Measurements from ENCODE around the gene RPS6KC1. TPM values are rescaled to one million over a fixed set of nuclear protein-coding genes. Genes with fewer than 3 reads are reported as not detected.

Gene RPS6KC1
- total RNA-seq, 5 donors from 2014 or later (not counting 1 experiment from before 2014, with no cell fraction given) = 11.0 to 12.8 (median 11.7) TPM

- Histone ChIP-seq H3K4me1 (ENCODE audit: control insufficient read depth in 1 of 2, extremely low read depth in 1 of 2, insufficient read depth in 2 of 2, low read length in 2 of 2) (no peaks in the 10 kb centered on the region), H3K27me3 (replicated peaks in 1 of 2; ENCODE audit: control insufficient read depth in 2 of 2, extremely low read depth in 1 of 2, insufficient read depth in 2 of 2, low read length in 1 of 2) (no peaks in the 10 kb centered on the region), H3K27ac (ENCODE audit: low read length) (no peak overlapping the region), H3K36me3 (ENCODE audit: control insufficient read depth in 2 of 2, extremely low read depth in 1 of 2, insufficient read depth in 1 of 2, low read length in 1 of 2) (peaks cover 4% of the 10 kb centered on the region in 2 donors), H3K4me3 (ENCODE audit: control insufficient read depth in 1 of 2, extremely low read depth in 1 of 2, low read length in 1 of 2) (no peak overlapping the region), H3K9me3 (no peaks in the 10 kb centered on the region)
- Mint-ChIP-seq H3K4me3 (no peak overlapping the region), H3K27ac (no peak overlapping the region), H3K9me3 (no peaks in the 10 kb centered on the region), H3K36me3 (peaks cover 25% of the 10 kb centered on the region), H3K27me3 (no peaks in the 10 kb centered on the region), H3K4me1 (peaks cover 0 to 4% (median 2%) of the 10 kb centered on the region in 3 donors)
- WGBS (ENCODE audit: insufficient coverage) = 96% methylated on average over 4 of the region's 4 CpGs
- POLR2A ChIA-PET = no interaction called here
- no peak for DNase-seq
- no peak for ATAC-seq (replicated peaks in 1 of 4)
- CTCF ChIA-PET = no interaction called here
Measured at GRCh38 chr1:213231795-213232231, 180.8 kb downstream of the RPS6KC1 start.

- WGBS (ENCODE audit: insufficient coverage) = no CpG with 5 or more reads among the region's 1 CpG
- H3K36me3 Mint-ChIP-seq = peaks cover 36% of the 10 kb centered on the region
- Histone ChIP-seq H3K27ac (ENCODE audit: low read length) (no peak overlapping the region), H3K4me1 (ENCODE audit: control insufficient read depth in 1 of 2, extremely low read depth in 1 of 2, insufficient read depth in 2 of 2, low read length in 2 of 2) (no peaks in the 10 kb centered on the region), H3K27me3 (replicated peaks in 1 of 2; ENCODE audit: control insufficient read depth in 2 of 2, extremely low read depth in 1 of 2, insufficient read depth in 2 of 2, low read length in 1 of 2) (no peaks in the 10 kb centered on the region), H3K4me3 (ENCODE audit: control insufficient read depth in 1 of 2, extremely low read depth in 1 of 2, low read length in 1 of 2) (no peak overlapping the region), H3K36me3 (ENCODE audit: control insufficient read depth in 2 of 2, extremely low read depth in 1 of 2, insufficient read depth in 1 of 2, low read length in 1 of 2) (no peaks in the 10 kb centered on the region), H3K9me3 (no peaks in the 10 kb centered on the region)
- no peak overlapping the region for H3K27ac Mint-ChIP-seq
- DNase-seq (no peak), ATAC-seq (replicated peaks in 1 of 4) (no peak)
- H3K4me3 Mint-ChIP-seq = no peak overlapping the region
- H3K27me3 Mint-ChIP-seq = no peaks in the 10 kb centered on the region
- ChIA-PET POLR2A (no interaction called here), CTCF (interaction anchor here (0.6 to 1.1 kb wide), 2 partner anchors 613 to 1089 kb away, joined by 3 to 4 read pairs; no protein-coding TSS in a partner anchor)
- no peaks in the 10 kb centered on the region for H3K4me1 Mint-ChIP-seq
- H3K9me3 Mint-ChIP-seq = no peaks in the 10 kb centered on the region
Measured at GRCh38 chr1:213242883-213243282, 191.8 kb downstream of the RPS6KC1 start.

- Histone ChIP-seq H3K9me3 (no peaks in the 10 kb centered on the region), H3K27ac (ENCODE audit: low read length) (no peak overlapping the region), H3K4me1 (ENCODE audit: control insufficient read depth in 1 of 2, extremely low read depth in 1 of 2, insufficient read depth in 2 of 2, low read length in 2 of 2) (no peaks in the 10 kb centered on the region), H3K4me3 (ENCODE audit: control insufficient read depth in 1 of 2, extremely low read depth in 1 of 2, low read length in 1 of 2) (no peak overlapping the region), H3K36me3 (ENCODE audit: control insufficient read depth in 2 of 2, extremely low read depth in 1 of 2, insufficient read depth in 1 of 2, low read length in 1 of 2) (no peaks in the 10 kb centered on the region), H3K27me3 (replicated peaks in 1 of 2; ENCODE audit: control insufficient read depth in 2 of 2, extremely low read depth in 1 of 2, insufficient read depth in 2 of 2, low read length in 1 of 2) (no peaks in the 10 kb centered on the region)
- peaks cover 43% of the 10 kb centered on the region for H3K36me3 Mint-ChIP-seq
- ATAC-seq (replicated peaks in 1 of 4) (no peak), DNase-seq (peak in 9 of 35 experiments; percentile 2 to 60 (median 9))
- H3K27ac Mint-ChIP-seq = no peak overlapping the region
- no peaks in the 10 kb centered on the region for H3K9me3 Mint-ChIP-seq
- no peak overlapping the region for H3K4me3 Mint-ChIP-seq
- no peaks in the 10 kb centered on the region for H3K4me1 Mint-ChIP-seq
- no CpG with 5 or more reads among the region's 3 CpGs for WGBS (ENCODE audit: insufficient coverage)
- CTCF ChIA-PET = interaction anchor here (0.6 to 1.2 kb wide), 4 partner anchors 12 to 1513 kb away, joined by 3 to 6 read pairs (median 4); no protein-coding TSS in a partner anchor
- POLR2A ChIA-PET = no interaction called here
- H3K27me3 Mint-ChIP-seq = no peaks in the 10 kb centered on the region
Measured at GRCh38 chr1:213244664-213245091, 193.6 kb downstream of the RPS6KC1 start.

- POLR2A ChIA-PET = no interaction called here
- Histone ChIP-seq H3K27ac (ENCODE audit: low read length) (no peak overlapping the region), H3K4me1 (ENCODE audit: control insufficient read depth in 1 of 2, extremely low read depth in 1 of 2, insufficient read depth in 2 of 2, low read length in 2 of 2) (no peaks in the 10 kb centered on the region), H3K36me3 (ENCODE audit: control insufficient read depth in 2 of 2, extremely low read depth in 1 of 2, insufficient read depth in 1 of 2, low read length in 1 of 2) (no peaks in the 10 kb centered on the region), H3K4me3 (ENCODE audit: control insufficient read depth in 1 of 2, extremely low read depth in 1 of 2, low read length in 1 of 2) (no peak overlapping the region), H3K9me3 (no peaks in the 10 kb centered on the region), H3K27me3 (replicated peaks in 1 of 2; ENCODE audit: control insufficient read depth in 2 of 2, extremely low read depth in 1 of 2, insufficient read depth in 2 of 2, low read length in 1 of 2) (no peaks in the 10 kb centered on the region)
- H3K27ac Mint-ChIP-seq = no peak overlapping the region
- DNase-seq (no peak), ATAC-seq (replicated peaks in 1 of 4) (no peak)
- H3K4me1 Mint-ChIP-seq = no peaks in the 10 kb centered on the region
- CTCF ChIA-PET = interaction anchor here (0.9 to 1.4 kb wide), 3 partner anchors 11 to 1086 kb away, joined by 3 to 6 read pairs (median 4); no protein-coding TSS in a partner anchor
- H3K9me3 Mint-ChIP-seq = no peaks in the 10 kb centered on the region
- H3K4me3 Mint-ChIP-seq = no peak overlapping the region
- H3K36me3 Mint-ChIP-seq = peaks cover 45% of the 10 kb centered on the region
- no peaks in the 10 kb centered on the region for H3K27me3 Mint-ChIP-seq
Measured at GRCh38 chr1:213245260-213245910, 194.3 kb downstream of the RPS6KC1 start.

- H3K9me3 Mint-ChIP-seq = no peaks in the 10 kb centered on the region
- CTCF ChIA-PET = interaction anchor here in 1 of 2 donors (0.5 kb wide), 1 partner anchor 82 kb away, joined by 4 read pairs; no protein-coding TSS in a partner anchor
- H3K27ac ChIP-seq (ENCODE audit: low read length) = no peak overlapping the region
- POLR2A ChIA-PET = no interaction called here
- no peaks in the 10 kb centered on the region for H3K27me3 ChIP-seq (replicated peaks in 1 of 2; ENCODE audit: control insufficient read depth in 2 of 2, extremely low read depth in 1 of 2, insufficient read depth in 2 of 2, low read length in 1 of 2)
- H3K9me3 ChIP-seq = no peaks in the 10 kb centered on the region
- DNase-seq = no peak
- no peak overlapping the region for H3K27ac Mint-ChIP-seq
- WGBS (ENCODE audit: insufficient coverage) = no CpG with 5 or more reads among the region's 2 CpGs
- H3K4me3 Mint-ChIP-seq = no peak overlapping the region
- no peak overlapping the region for H3K4me3 ChIP-seq (ENCODE audit: control insufficient read depth in 1 of 2, extremely low read depth in 1 of 2, low read length in 1 of 2)
- no peaks in the 10 kb centered on the region for H3K4me1 ChIP-seq (ENCODE audit: control insufficient read depth in 1 of 2, extremely low read depth in 1 of 2, insufficient read depth in 2 of 2, low read length in 2 of 2)
- peaks cover 34% of the 10 kb centered on the region for H3K36me3 Mint-ChIP-seq
- no peaks in the 10 kb centered on the region for H3K4me1 Mint-ChIP-seq
- ATAC-seq (replicated peaks in 1 of 4) = no peak
- H3K36me3 ChIP-seq (ENCODE audit: control insufficient read depth in 2 of 2, extremely low read depth in 1 of 2, insufficient read depth in 1 of 2, low read length in 1 of 2) = no peaks in the 10 kb centered on the region
- H3K27me3 Mint-ChIP-seq = no peaks in the 10 kb centered on the region
Measured at GRCh38 chr1:213247038-213247437, 196.0 kb downstream of the RPS6KC1 start.

GRCh38 chr1:213249395-213249794 lies 198.4 kb downstream of the RPS6KC1 start:
- H3K4me3 Mint-ChIP-seq = no peak overlapping the region
- no peaks in the 10 kb centered on the region for H3K4me1 ChIP-seq (ENCODE audit: control insufficient read depth in 1 of 2, extremely low read depth in 1 of 2, insufficient read depth in 2 of 2, low read length in 2 of 2)
- ATAC-seq (replicated peaks in 1 of 4) = no peak
- DNase-seq = no peak
- WGBS (ENCODE audit: insufficient coverage) = no CpG with 5 or more reads among the region's 6 CpGs
- POLR2A ChIA-PET = no interaction called here
- H3K9me3 Mint-ChIP-seq = no peaks in the 10 kb centered on the region
- H3K27me3 ChIP-seq (replicated peaks in 1 of 2; ENCODE audit: control insufficient read depth in 2 of 2, extremely low read depth in 1 of 2, insufficient read depth in 2 of 2, low read length in 1 of 2) = no peaks in the 10 kb centered on the region
- H3K4me3 ChIP-seq (ENCODE audit: control insufficient read depth in 1 of 2, extremely low read depth in 1 of 2, low read length in 1 of 2) = no peak overlapping the region
- peaks cover 32% of the 10 kb centered on the region for H3K36me3 Mint-ChIP-seq
- no peak overlapping the region for H3K27ac Mint-ChIP-seq
- CTCF ChIA-PET = no interaction called here
- no peaks in the 10 kb centered on the region for H3K36me3 ChIP-seq (ENCODE audit: control insufficient read depth in 2 of 2, extremely low read depth in 1 of 2, insufficient read depth in 1 of 2, low read length in 1 of 2)
- no peaks in the 10 kb centered on the region for H3K9me3 ChIP-seq
- no peaks in the 10 kb centered on the region for H3K27me3 Mint-ChIP-seq
- H3K27ac ChIP-seq (ENCODE audit: low read length) = no peak overlapping the region
- H3K4me1 Mint-ChIP-seq = no peaks in the 10 kb centered on the region
